ENCODE results near the gene TRIAP1. TPM values are rescaled to one million over a fixed set of nuclear protein-coding genes. Genes with fewer than 3 reads are reported as not detected.
A peak's percentile ranks its signal among the peaks of the same experiment; 100 is the strongest.

TRIAP1 gene
- total RNA-seq, 3 donors from 2014 or later: 14.9 to 16.7 (median 16.3) TPM

DNA sequence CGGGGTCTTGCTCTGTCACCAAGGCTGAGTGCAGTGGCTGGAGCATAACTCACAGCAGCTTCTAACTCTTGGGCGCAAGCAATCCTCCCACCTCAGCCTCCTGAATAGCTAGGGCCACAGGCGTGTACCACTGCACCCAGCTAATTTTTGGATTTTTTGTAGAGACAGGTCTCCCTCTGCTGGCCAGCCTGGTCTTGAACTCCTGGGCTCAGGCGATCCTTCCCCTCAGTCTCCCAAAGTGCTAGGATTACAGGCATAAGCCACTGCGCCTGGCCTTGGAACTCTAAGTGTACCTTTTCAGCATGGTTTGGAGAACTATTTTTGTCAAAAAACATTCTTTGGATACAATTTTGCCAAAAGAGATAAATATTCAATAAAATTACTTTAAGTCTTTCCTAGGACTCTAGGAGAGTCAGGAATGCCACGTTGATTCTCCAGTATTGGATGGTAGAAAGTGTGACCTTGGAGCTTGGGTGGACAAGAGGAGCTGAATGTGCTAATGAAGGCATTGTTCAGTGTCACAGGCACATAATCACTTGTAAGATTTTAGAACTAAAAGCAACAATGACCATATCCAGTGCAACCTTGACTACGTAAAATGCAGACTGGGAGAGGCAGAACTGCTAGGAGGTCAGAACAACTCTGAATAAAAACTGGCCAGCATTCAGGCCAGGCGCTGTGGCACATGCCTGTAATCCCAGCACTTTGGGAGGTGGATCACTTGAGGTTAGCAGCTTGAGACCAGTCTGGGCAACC is 20.6 kb upstream of the TRIAP1 start:
- ATAC-seq (no peak), DNase-seq (peak in 2 of 3 donors; percentile 45 to 47)
- peaks cover 7% of the 10 kb centered on the region for H3K36me3 ChIP-seq (ENCODE audit: low read depth)
- no peaks in the 10 kb centered on the region for H3K9me3 ChIP-seq
- peaks cover 10% of the 10 kb centered on the region for H3K4me1 ChIP-seq (ENCODE audit: low read depth)
- no peak overlapping the region for H3K4me3 ChIP-seq
- TF ChIP-seq, protein P1, sequence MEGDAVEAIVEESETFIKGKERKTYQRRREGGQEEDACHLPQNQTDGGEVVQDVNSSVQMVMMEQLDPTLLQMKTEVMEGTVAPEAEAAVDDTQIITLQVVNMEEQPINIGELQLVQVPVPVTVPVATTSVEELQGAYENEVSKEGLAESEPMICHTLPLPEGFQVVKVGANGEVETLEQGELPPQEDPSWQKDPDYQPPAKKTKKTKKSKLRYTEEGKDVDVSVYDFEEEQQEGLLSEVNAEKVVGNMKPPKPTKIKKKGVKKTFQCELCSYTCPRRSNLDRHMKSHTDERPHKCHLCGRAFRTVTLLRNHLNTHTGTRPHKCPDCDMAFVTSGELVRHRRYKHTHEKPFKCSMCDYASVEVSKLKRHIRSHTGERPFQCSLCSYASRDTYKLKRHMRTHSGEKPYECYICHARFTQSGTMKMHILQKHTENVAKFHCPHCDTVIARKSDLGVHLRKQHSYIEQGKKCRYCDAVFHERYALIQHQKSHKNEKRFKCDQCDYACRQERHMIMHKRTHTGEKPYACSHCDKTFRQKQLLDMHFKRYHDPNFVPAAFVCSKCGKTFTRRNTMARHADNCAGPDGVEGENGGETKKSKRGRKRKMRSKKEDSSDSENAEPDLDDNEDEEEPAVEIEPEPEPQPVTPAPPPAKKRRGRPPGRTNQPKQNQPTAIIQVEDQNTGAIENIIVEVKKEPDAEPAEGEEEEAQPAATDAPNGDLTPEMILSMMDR (IDR thresholded peaks at IDR 0.05): peak; percentile 27
- intact Hi-C loops (cut with DNase I, micrococcal nuclease): no loop called here

DNA sequence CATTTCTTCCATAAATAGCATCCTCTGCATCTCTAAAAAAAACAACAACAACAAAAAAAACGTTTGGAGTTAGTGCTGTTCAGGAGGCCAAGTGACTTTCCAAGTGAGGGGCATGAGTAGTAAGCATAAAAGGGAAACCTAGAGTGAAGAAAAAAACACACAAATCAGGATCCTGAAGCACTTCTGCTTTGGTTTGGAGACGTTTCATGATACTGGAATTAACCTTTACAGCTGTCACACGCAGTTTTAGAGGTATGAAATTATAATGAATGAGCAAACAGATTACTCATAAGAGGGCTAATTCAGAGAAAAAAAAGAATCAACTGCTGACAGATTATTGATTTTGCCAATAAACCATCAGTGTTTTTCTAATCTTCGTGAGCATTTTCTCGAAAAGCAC is 19.6 kb upstream of the TRIAP1 start:
- no peaks in the 10 kb centered on the region for H3K9me3 ChIP-seq
- intact Hi-C loops (cut with DNase I, micrococcal nuclease): no loop called here
- peaks cover 7% of the 10 kb centered on the region for H3K36me3 ChIP-seq (ENCODE audit: low read depth)

DNA sequence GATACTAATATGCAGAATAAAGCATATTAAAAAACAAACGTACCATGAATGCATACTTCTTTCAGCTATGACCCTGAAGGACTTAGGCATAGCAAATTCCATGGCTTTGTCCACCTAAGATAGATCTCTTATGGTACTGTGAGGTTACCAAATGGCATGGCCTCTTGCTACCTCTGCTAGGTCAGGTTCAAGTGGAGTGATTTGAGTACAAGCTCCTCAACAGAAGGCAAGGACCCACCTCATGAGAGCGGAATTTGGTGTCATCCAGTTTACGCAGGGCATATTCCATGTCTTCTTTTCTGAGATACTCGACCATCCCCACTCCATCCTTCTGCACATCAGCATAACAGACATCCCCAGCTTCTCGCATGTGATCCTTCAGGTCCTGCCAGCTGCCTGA is 17.5 kb upstream of the TRIAP1 start:
- intact Hi-C loops (cut with DNase I, micrococcal nuclease): no loop called here
- TF ChIP-seq, protein P1 (IDR thresholded peaks at IDR 0.05): no peak
- H3K4me3 ChIP-seq: no peak overlapping the region
- no peaks in the 10 kb centered on the region for H3K9me3 ChIP-seq
- DNase-seq (no peak), ATAC-seq (no peak)
- peaks cover 10% of the 10 kb centered on the region for H3K4me1 ChIP-seq (ENCODE audit: low read depth)
- peaks cover 16% of the 10 kb centered on the region for H3K36me3 ChIP-seq (ENCODE audit: low read depth)

More for the DNA sequence above, 19.6 kb upstream of the TRIAP1 start:
- ATAC-seq (no peak), DNase-seq (no peak)
- Histone ChIP-seq H3K4me3 (no peak overlapping the region), H3K4me1 (ENCODE audit: low read depth) (peaks cover 10% of the 10 kb centered on the region)
- TF ChIP-seq, protein P1 (IDR thresholded peaks at IDR 0.05): no peak

DNA sequence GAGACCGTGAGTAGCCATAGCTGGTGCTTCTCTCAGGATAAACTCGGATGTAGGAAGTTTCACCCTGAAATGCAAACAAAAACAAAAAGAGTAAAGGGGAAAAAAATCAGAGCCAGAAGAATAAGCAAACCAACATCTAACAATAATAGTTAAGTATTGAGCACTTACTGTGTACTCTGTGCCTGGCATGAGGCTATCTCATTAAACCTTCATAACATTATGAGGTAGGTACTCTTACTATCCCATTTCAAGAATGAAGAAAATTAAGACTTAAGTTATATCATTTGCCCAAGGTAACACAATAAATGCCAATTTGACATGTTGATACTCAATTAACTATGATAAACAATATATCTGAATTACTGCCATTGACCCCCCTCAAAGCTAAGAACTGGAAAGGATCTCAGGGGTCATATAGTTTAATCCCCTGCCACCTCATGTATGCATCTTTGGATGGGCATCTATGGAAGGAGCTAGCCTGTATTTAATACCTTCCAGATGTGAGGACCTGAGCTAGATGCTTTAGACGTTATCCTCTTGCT is 16.0 kb upstream of the TRIAP1 start:
- ATAC-seq (no peak), DNase-seq (no peak)
- Histone ChIP-seq H3K9me3 (no peaks in the 10 kb centered on the region), H3K36me3 (ENCODE audit: low read depth) (peaks cover 16% of the 10 kb centered on the region), H3K4me1 (ENCODE audit: low read depth) (peaks cover 7% of the 10 kb centered on the region), H3K4me3 (no peak overlapping the region)
- TF ChIP-seq, protein P1 (IDR thresholded peaks at IDR 0.05): no peak
- intact Hi-C loops (cut with DNase I, micrococcal nuclease): no loop called here

DNA sequence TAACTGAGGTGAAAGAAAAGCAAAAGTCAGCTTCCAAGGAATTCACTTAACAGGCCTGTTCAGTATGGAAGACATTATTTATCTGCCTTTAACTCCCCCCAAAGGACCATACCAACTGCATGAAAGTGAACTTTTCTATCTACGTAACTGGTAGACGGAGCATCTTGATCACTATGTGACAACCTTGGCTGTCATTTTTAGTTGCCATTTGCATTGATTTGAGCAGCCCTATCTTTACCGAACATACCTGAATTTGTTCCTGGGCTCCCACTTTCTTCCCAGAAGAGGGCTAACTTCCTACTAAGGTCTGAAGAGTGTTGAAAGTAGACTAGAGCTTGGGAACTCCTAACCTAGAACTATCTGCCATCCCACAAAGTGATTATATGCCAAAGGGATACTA is 14.0 kb upstream of the TRIAP1 start:
- ATAC-seq: no peak
- intact Hi-C loops (cut with DNase I, micrococcal nuclease): no loop called here
- H3K4me1 ChIP-seq (ENCODE audit: low read depth): no peaks in the 10 kb centered on the region
- no peak for DNase-seq
- H3K4me3 ChIP-seq: no peak overlapping the region
- peaks cover 16% of the 10 kb centered on the region for H3K36me3 ChIP-seq (ENCODE audit: low read depth)
- TF ChIP-seq, protein P1 (IDR thresholded peaks at IDR 0.05): no peak
- H3K9me3 ChIP-seq: no peaks in the 10 kb centered on the region
